Immature natural killer cell (primary cell): ENCODE results near the gene EIF4G3. TPM values are rescaled to one million over a fixed set of nuclear protein-coding genes. Genes with fewer than 3 reads are reported as not detected.
"Not testable (repeated sequence)": the region's sequence is repeated elsewhere in the genome, so short reads cannot be mapped to it uniquely, and the experiment has no call there.

Experiments used
- DNase-seq, 3 donors: peaks; one replicate each; pipeline ENCODE4 v3.0.0; 2022; ENCODE audit warnings: mixed read lengths in 1 of 3
- H3K27ac Mint-ChIP-seq, 6 donors: one replicate each; pipeline ENCODE4 v1.8.0; 2020; ENCODE audit warnings: mixed read lengths in 6 of 6, mild to moderate bottlenecking in 5 of 6, inconsistent platforms in 4 of 6, moderate library complexity in 3 of 6
- H3K27me3 Mint-ChIP-seq, 3 donors: one replicate each; pipeline ENCODE4 v1.8.0; 2020 to 2021; ENCODE audit warnings: low read depth in 3 of 3, mild to moderate bottlenecking in 3 of 3, mixed read lengths in 3 of 3, moderate library complexity in 3 of 3, inconsistent platforms in 1 of 3
- H3K36me3 Mint-ChIP-seq, 3 donors: one replicate each; pipeline ENCODE4 v1.8.0; 2020; ENCODE audit warnings: mixed read lengths in 3 of 3, inconsistent platforms in 2 of 3, mild to moderate bottlenecking in 2 of 3
- H3K4me1 Mint-ChIP-seq, 2 donors: one replicate each; pipeline ENCODE4 v1.8.0; 2020; ENCODE audit warnings: inconsistent platforms in 2 of 2, mild to moderate bottlenecking in 2 of 2, mixed read lengths in 2 of 2, moderate library complexity in 1 of 2
- H3K4me3 Mint-ChIP-seq, 5 donors: one replicate each; pipeline ENCODE4 v1.8.0; 2020; ENCODE audit warnings: mild to moderate bottlenecking in 5 of 5, mixed read lengths in 5 of 5, inconsistent platforms in 3 of 5, moderate library complexity in 3 of 5
- H3K9me3 Mint-ChIP-seq, 6 donors: one replicate each; pipeline ENCODE4 v1.8.0; 2020; ENCODE audit warnings: mild to moderate bottlenecking in 6 of 6, mixed read lengths in 6 of 6, inconsistent platforms in 4 of 6, moderate library complexity in 3 of 6
- polyA plus RNA-seq, 3 donors: library from polyadenylated mRNA; unstranded; fragments of 300-500 nt; fragmentation: Illumina TruSeq; gene quantifications; one replicate each; pipeline ENCODE4 v1.2.3, GENCODE V29; 2021

Gene EIF4G3
- polyA plus RNA-seq, 3 donors from 2014 or later, result 7.4 to 21.6 (median 17.9) TPM

- H3K4me3 Mint-ChIP-seq, result no peak overlapping the region
- no peak for DNase-seq
- peaks cover 0 to 3% (median 0%) of the 10 kb centered on the region in 3 donors for H3K36me3 Mint-ChIP-seq
- peak overlapping the region in 2 of 6 donors; percentile 25 to 51 for H3K27ac Mint-ChIP-seq
- peaks cover 0 to 28% of the 10 kb centered on the region in 2 donors for H3K4me1 Mint-ChIP-seq
- H3K27me3 Mint-ChIP-seq, result no peaks in the 10 kb centered on the region
- H3K9me3 Mint-ChIP-seq, result no peaks in the 10 kb centered on the region
These were observed 117.7 kb downstream of the EIF4G3 start for GRCh38 chr1:21059021-21059420.

- H3K4me3 Mint-ChIP-seq, result no peak overlapping the region
These were observed 118.5 kb downstream of the EIF4G3 start for GRCh38 chr1:21058035-21058793.

DNA sequence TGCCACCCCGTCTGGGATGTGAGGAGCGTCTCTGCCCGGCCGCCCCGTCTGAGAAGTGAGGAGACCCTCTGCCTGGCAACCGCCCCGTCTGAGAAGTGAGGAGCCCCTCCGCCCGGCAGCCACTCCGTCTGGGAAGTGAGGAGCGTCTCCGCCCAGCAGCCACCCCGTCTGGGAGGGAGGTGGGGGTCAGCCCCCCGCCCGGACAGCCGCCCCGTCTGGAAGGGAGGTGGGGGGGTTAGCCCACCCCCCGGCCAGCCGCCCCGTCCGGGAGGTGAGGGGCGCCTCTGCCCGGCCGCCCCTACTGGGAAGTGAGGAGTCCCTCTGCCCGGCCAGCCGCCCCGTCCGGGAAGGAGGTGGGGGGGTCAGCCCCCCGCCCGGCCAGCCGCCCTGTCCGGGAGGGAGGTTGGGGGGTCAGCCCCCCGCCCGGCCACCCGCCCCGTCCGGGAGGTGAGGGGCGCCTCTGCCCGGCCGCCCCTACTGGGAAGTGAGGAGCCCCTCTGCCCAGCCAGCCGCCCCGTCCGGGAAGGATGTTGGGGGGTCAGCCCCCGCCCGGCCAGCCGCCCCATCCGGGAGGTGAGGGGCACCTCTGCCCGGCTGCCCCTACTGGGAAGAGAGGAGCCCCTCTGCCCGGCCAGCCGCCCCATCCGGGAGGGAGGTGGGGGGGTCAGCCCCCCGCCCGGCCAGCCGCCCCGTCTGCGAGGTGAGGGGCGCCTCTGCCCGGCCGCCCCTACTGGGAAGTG lies 123.3 kb downstream of the EIF4G3 start:
- peaks cover 2 to 25% of the 10 kb centered on the region in 2 donors for H3K4me1 Mint-ChIP-seq
- not testable (repeated sequence) for H3K27me3 Mint-ChIP-seq, H3K27ac Mint-ChIP-seq, DNase-seq, H3K4me3 Mint-ChIP-seq, H3K9me3 Mint-ChIP-seq
- H3K36me3 Mint-ChIP-seq, result peaks cover 0 to 12% (median 7%) of the 10 kb centered on the region in 3 donors

More at GRCh38 chr1:21058035-21058793, 118.5 kb downstream of the EIF4G3 start:
- H3K27me3 Mint-ChIP-seq, result no peaks in the 10 kb centered on the region
- DNase-seq, result no peak
- H3K36me3 Mint-ChIP-seq, result peaks cover 0 to 3% (median 0%) of the 10 kb centered on the region in 3 donors
- peak overlapping the region in 1 of 6 donors; percentile 19 for H3K27ac Mint-ChIP-seq
- peaks cover 0 to 24% of the 10 kb centered on the region in 2 donors for H3K4me1 Mint-ChIP-seq
- no peaks in the 10 kb centered on the region for H3K9me3 Mint-ChIP-seq

GRCh38 chr1:21052034-21052433 lies 124.7 kb downstream of the EIF4G3 start:
- Mint-ChIP-seq H3K27me3 (no peaks in the 10 kb centered on the region), H3K27ac (peak overlapping the region in 2 of 6 donors; percentile 40 to 53), H3K4me3 (no peak overlapping the region), H3K9me3 (no peaks in the 10 kb centered on the region), H3K36me3 (peaks cover 0 to 14% (median 7%) of the 10 kb centered on the region in 3 donors), H3K4me1 (peaks cover 2 to 16% of the 10 kb centered on the region in 2 donors)
- no peak for DNase-seq

GRCh38 chr1:21051177-21051825 lies 125.4 kb downstream of the EIF4G3 start:
- Mint-ChIP-seq H3K4me3 (no peak overlapping the region), H3K36me3 (peaks cover 0 to 14% (median 7%) of the 10 kb centered on the region in 3 donors), H3K27me3 (no peaks in the 10 kb centered on the region), H3K4me1 (peaks cover 2 to 16% of the 10 kb centered on the region in 2 donors), H3K27ac (no peak overlapping the region), H3K9me3 (no peaks in the 10 kb centered on the region)
- no peak for DNase-seq

DNA sequence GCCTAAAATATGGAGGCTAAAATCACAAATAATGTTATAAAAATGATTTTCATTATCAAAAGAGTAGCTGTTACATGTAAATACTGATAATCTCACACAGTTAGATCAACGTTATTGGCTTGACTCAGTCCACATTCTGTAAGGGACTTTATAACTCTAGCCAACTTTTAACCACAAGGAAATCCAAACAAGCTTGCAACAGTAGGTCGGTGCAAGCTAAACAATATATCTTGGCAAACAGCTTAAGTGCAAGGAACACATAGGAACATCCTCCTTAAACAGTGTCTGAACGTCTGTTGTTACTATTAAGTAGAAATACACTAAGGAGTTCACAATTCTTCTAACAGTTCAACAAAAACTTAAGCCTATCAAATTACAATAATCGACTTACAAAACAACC lies 126.7 kb downstream of the EIF4G3 start:
- Mint-ChIP-seq H3K4me3 (no peak overlapping the region), H3K27me3 (no peaks in the 10 kb centered on the region), H3K4me1 (peaks cover 2 to 16% of the 10 kb centered on the region in 2 donors), H3K27ac (peak overlapping the region in 1 of 6 donors; percentile 35), H3K36me3 (peaks cover 0 to 14% (median 7%) of the 10 kb centered on the region in 3 donors), H3K9me3 (no peaks in the 10 kb centered on the region)
- DNase-seq, result no peak

- DNase-seq, result no peak
- Mint-ChIP-seq H3K27ac (peak overlapping the region in 1 of 6 donors; percentile 55), H3K27me3 (no peaks in the 10 kb centered on the region), H3K4me3 (no peak overlapping the region), H3K4me1 (peaks cover 2 to 25% of the 10 kb centered on the region in 2 donors), H3K36me3 (peaks cover 0 to 14% (median 7%) of the 10 kb centered on the region in 3 donors), H3K9me3 (no peaks in the 10 kb centered on the region)
These were observed 128.2 kb downstream of the EIF4G3 start for GRCh38 chr1:21048462-21048861.

DNA sequence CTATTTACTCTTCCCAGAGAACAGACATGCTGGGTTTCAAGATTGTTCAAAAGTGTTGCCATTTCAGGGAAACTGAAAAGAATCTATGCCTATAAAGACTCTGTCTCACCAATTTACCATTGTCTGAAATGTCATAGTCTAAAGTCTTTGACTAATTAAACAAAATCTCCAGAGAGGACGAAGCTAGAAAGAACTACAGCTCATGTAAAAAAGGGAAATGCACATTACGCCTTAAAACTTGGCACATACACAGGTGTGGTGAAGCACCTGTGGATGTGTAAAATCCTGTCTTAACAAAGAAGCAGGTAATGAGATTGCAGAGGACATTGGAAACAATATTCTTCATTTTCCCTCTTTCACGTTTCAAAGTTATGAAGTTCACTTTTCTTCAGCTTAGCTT lies 130.6 kb downstream of the EIF4G3 start:
- Mint-ChIP-seq H3K27me3 (no peaks in the 10 kb centered on the region), H3K4me3 (no peak overlapping the region), H3K4me1 (peaks cover 9 to 44% of the 10 kb centered on the region in 2 donors), H3K9me3 (no peaks in the 10 kb centered on the region), H3K36me3 (peaks cover 4 to 14% (median 10%) of the 10 kb centered on the region in 3 donors), H3K27ac (no peak overlapping the region)
- DNase-seq, result no peak

GRCh38 chr1:21045351-21045750 lies 131.3 kb downstream of the EIF4G3 start:
- Mint-ChIP-seq H3K4me3 (no peak overlapping the region), H3K27ac (no peak overlapping the region), H3K27me3 (no peaks in the 10 kb centered on the region), H3K4me1 (peaks cover 10 to 49% of the 10 kb centered on the region in 2 donors), H3K36me3 (peaks cover 4 to 13% (median 9%) of the 10 kb centered on the region in 3 donors), H3K9me3 (no peaks in the 10 kb centered on the region)
- DNase-seq, result no peak

GRCh38 chr1:21042929-21043605 lies 133.6 kb downstream of the EIF4G3 start:
- no peak overlapping the region for H3K4me3 Mint-ChIP-seq
- no peak for DNase-seq
- H3K27me3 Mint-ChIP-seq, result no peaks in the 10 kb centered on the region
- peak overlapping the region in 1 of 6 donors; percentile 47 for H3K27ac Mint-ChIP-seq
- H3K36me3 Mint-ChIP-seq, result peaks cover 0 to 4% (median 3%) of the 10 kb centered on the region in 3 donors
- H3K4me1 Mint-ChIP-seq, result peaks cover 12 to 50% of the 10 kb centered on the region in 2 donors
- no peaks in the 10 kb centered on the region for H3K9me3 Mint-ChIP-seq

DNA sequence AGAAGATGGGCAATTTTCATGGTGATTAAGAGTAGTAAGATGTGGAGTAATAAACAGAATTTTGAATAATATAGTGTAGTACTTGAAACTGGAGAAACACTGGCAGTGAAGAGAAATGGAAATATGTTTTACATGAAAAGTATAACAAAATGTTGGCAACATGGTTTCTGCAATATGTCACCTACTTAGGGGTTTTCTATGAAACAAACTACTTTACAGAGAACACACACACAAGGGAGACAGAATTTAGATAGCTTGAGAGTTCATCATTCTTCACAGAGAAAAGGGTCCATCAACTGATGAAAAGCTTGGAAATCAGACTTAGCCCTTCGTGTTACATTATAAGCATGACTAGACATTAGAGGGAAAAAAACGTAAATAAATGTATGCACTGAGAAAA lies 135.2 kb downstream of the EIF4G3 start:
- Mint-ChIP-seq H3K27ac (peak overlapping the region in 2 of 6 donors; percentile 7 to 11), H3K4me3 (no peak overlapping the region), H3K27me3 (no peaks in the 10 kb centered on the region), H3K36me3 (peaks cover 0 to 4% (median 3%) of the 10 kb centered on the region in 3 donors), H3K9me3 (no peaks in the 10 kb centered on the region), H3K4me1 (peaks cover 14 to 61% of the 10 kb centered on the region in 2 donors)
- no peak for DNase-seq

- Mint-ChIP-seq H3K9me3 (no peaks in the 10 kb centered on the region), H3K4me1 (peaks cover 13 to 68% of the 10 kb centered on the region in 2 donors)
These were observed 139.6 kb downstream of the EIF4G3 start for GRCh38 chr1:21037091-21037490.

DNA sequence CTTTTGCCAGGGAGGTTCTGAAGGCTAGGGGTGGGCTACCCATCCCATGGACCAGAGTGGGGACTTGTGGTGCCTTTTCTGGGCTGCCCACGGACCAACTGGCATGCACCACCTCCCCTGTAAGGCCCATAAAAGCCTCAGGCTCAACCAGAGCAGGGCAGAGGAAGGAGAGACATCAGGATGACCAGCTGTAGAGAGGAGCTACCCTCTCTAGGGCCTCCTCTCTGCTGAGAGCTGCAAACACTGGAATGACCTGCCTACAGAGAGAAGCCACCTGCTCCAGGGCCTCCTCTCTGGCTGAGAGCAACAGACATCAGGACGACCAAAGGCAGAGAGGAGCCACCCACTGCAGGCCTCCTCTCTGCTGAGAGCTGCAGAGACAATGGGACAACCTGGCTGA lies 140.9 kb downstream of the EIF4G3 start:
- Mint-ChIP-seq H3K4me1 (peaks cover 8 to 69% of the 10 kb centered on the region in 2 donors), H3K36me3 (no peaks in the 10 kb centered on the region)

More at GRCh38 chr1:21037091-21037490, 139.6 kb downstream of the EIF4G3 start:
- no peak overlapping the region for H3K4me3 Mint-ChIP-seq
- no peak overlapping the region for H3K27ac Mint-ChIP-seq
- peaks cover 0 to 2% (median 0%) of the 10 kb centered on the region in 3 donors for H3K27me3 Mint-ChIP-seq
- DNase-seq, result no peak
- peaks cover 0 to 4% (median 0%) of the 10 kb centered on the region in 3 donors for H3K36me3 Mint-ChIP-seq

More for the DNA sequence above, 140.9 kb downstream of the EIF4G3 start:
- no peak overlapping the region for H3K27ac Mint-ChIP-seq
- H3K27me3 Mint-ChIP-seq, result peaks cover 0 to 2% (median 1%) of the 10 kb centered on the region in 3 donors
- DNase-seq, result no peak
- H3K4me3 Mint-ChIP-seq, result no peak overlapping the region
- no peaks in the 10 kb centered on the region for H3K9me3 Mint-ChIP-seq
